B cell (primary cell): Measurements from ENCODE around the gene RAB6A. TPM values are rescaled to one million over a fixed set of nuclear protein-coding genes. Genes with fewer than 3 reads are reported as not detected.

Experiments used
- ATAC-seq: fragments of 200-7000 bp; cut with Tn5 transposase; one replicate; pipeline ENCODE4 v1.10.0; 2021; ENCODE audit warnings: low read depth, mild to moderate bottlenecking, moderate number of reproducible peaks, moderate library complexity
- CTCF ChIA-PET: fragments of 350-600 bp; sonication (Branson Sonifier 250); formaldehyde crosslinking; loops from one replicate; lab custom pipeline; 2021; ENCODE audit warnings: antibody characterized with exemption, inconsistent platforms; lab: Charles Lee
- POLR2A ChIA-PET: fragments of 350-600 bp; sonication (Branson Sonifier 250); formaldehyde crosslinking; loops from one replicate; lab custom pipeline; 2021; ENCODE audit warnings: antibody characterized with exemption; lab: Charles Lee
- DNase-seq: peaks from one replicate; pipeline ENCODE4 v3.0.0; 2013
- H2AFZ ChIP-seq: 2 replicates; pipeline ENCODE4 v1.6.1; 2012; ENCODE audit warnings: mild to moderate bottlenecking, low read depth, low read length; ENCODE audit not compliant: insufficient read depth, poor library complexity, severe bottlenecking
- H3K27ac ChIP-seq, 2 donors: 1 replicate in 1 of 2; 2 replicates in 1 of 2; pipeline ENCODE4 v1.5.1; 2012 to 2013; ENCODE audit warnings: low read length in 2 of 2, mild to moderate bottlenecking in 2 of 2, moderate library complexity in 1 of 2
- H3K27me3 ChIP-seq, 4 experiments: fragments of 200-600 bp in 1 of 4; sonication (generic) in 1 of 4; replicated peaks in 1 of 4; 1 replicate in 2 of 4; 2 replicates in 2 of 4; pipeline versions ENCODE4 v1.6.1 to v1.7.0; 2013 to 2016; ENCODE audit warnings: low read length in 3 of 4, mild to moderate bottlenecking in 2 of 4, mixed read lengths in 1 of 4, moderate library complexity in 1 of 4; ENCODE audit not compliant: insufficient read depth in 4 of 4, control insufficient read depth in 3 of 4; ENCODE audit errors: control extremely low read depth in 1 of 4
- H3K36me3 ChIP-seq, 2 experiments: replicated peaks in 1 of 2; 1 replicate in 1 of 2; 2 replicates in 1 of 2; pipeline versions ENCODE4 v1.6.1 to v1.7.1; 2013; ENCODE audit warnings: low read length in 1 of 2; ENCODE audit not compliant: insufficient read depth in 2 of 2, control insufficient read depth in 1 of 2; ENCODE audit errors: control extremely low read depth in 1 of 2, extremely low read depth in 1 of 2
- H3K4me1 ChIP-seq, 2 donors: fragments of 200-600 bp in 1 of 2; sonication (generic) in 1 of 2; 1 replicate in 1 of 2; 2 replicates in 1 of 2; pipeline versions ENCODE4 v1.5.1 to v1.6.1; 2013 to 2017; ENCODE audit warnings: low read length in 2 of 2; ENCODE audit not compliant: control insufficient read depth in 2 of 2, insufficient read depth in 2 of 2
- H3K4me2 ChIP-seq: replicated peaks from 2 replicates; pipeline ENCODE3; 2012; ENCODE audit warnings: mild to moderate bottlenecking, low read depth, low read length; ENCODE audit not compliant: poor library complexity, severe bottlenecking
- H3K4me3 ChIP-seq, 5 experiments: fragments of 200-600 bp in 1 of 5; sonication (generic) in 1 of 5; 1 replicate in 3 of 5; 2 replicates in 2 of 5; pipeline versions ENCODE4 v1.5.1 to v1.7.0; 2011 to 2016; ENCODE audit warnings: low read length in 4 of 5, mild to moderate bottlenecking in 4 of 5, low read depth in 2 of 5, control low read depth in 1 of 5, moderate library complexity in 1 of 5; ENCODE audit not compliant: insufficient read depth in 1 of 5; ENCODE audit errors: control extremely low read depth in 1 of 5, extremely low read depth in 1 of 5
- H3K79me2 ChIP-seq: fragments of 200-600 bp; sonication (generic); one replicate; pipeline ENCODE4 v1.6.0; 2016; ENCODE audit warnings: low read length; ENCODE audit not compliant: control insufficient read depth, insufficient read depth
- H3K9ac ChIP-seq: fragments of 200-600 bp; sonication (generic); 2 replicates; pipeline ENCODE4 v1.6.1; 2017; ENCODE audit warnings: mild to moderate bottlenecking, low read length, moderate library complexity
- H3K9me3 ChIP-seq, 3 donors: one replicate each; pipeline versions ENCODE4 v1.6.1 to v1.7.1; 2013; ENCODE audit warnings: low read length in 2 of 3; ENCODE audit not compliant: control insufficient read depth in 2 of 3, insufficient read depth in 1 of 3; ENCODE audit errors: control extremely low read depth in 1 of 3
- H4K20me1 ChIP-seq: 2 replicates; pipeline ENCODE4 v1.6.0; 2012; ENCODE audit warnings: mild to moderate bottlenecking, low read length; ENCODE audit not compliant: insufficient read depth, control insufficient read depth, poor library complexity, severe bottlenecking
- H3K27ac Mint-ChIP-seq: one replicate; pipeline ENCODE4 v1.8.0; 2021; ENCODE audit warnings: mixed read lengths
- H3K27me3 Mint-ChIP-seq: one replicate; pipeline ENCODE4 v1.8.0; 2021; ENCODE audit warnings: mixed read lengths
- H3K4me1 Mint-ChIP-seq: one replicate; pipeline ENCODE4 v1.8.0; 2021; ENCODE audit warnings: mixed read lengths
- H3K4me3 Mint-ChIP-seq: one replicate; pipeline ENCODE4 v1.8.0; 2021; ENCODE audit warnings: mixed read lengths
- H3K9me3 Mint-ChIP-seq: one replicate; pipeline ENCODE4 v1.8.0; 2022; ENCODE audit warnings: mixed read lengths; ENCODE audit not compliant: insufficient read depth
- CTCF ChIP-seq: fragments of 200-600 bp; IDR thresholded peaks from one replicate; pipeline ENCODE4 v1.8.0; 2022; ENCODE audit warnings: antibody characterized with exemption, mild to moderate bottlenecking
- EZH2 ChIP-seq: IDR thresholded peaks from 2 replicates; pipeline ENCODE4 v1.6.1; 2012; ENCODE audit warnings: borderline replicate concordance, low read depth, mild to moderate bottlenecking, moderate library complexity, low read length; ENCODE audit not compliant: insufficient read depth, poor library complexity, severe bottlenecking
- WGBS: methylation state at CpG from one replicate; pipeline ENCODE4 v1.1.5; 2013; ENCODE audit warnings: missing lambda C conversion rate; ENCODE audit not compliant: insufficient coverage; 5-methylcytosine and 5-hydroxymethylcytosine counted together
- intact Hi-C: fragments of 100-400 bp; cut with micrococcal nuclease; formaldehyde crosslinking; loops from one replicate; pipeline ENCODE4 v1.10.0; 2022
- polyA plus RNA-seq: library from polyadenylated mRNA; depleted of rRNA; stranded (reverse); fragments of >200 nt; gene quantifications from 2 replicates; pipeline ENCODE4 v1.2.3, GENCODE V29; 2012
- total RNA-seq, 2 donors: library from RNA; stranded (reverse); fragments of 120-200 nt in 1 of 2; gene quantifications; 1 replicate in 1 of 2; 2 replicates in 1 of 2; pipeline versions ENCODE4 v1.2.3 to v1.2.4, GENCODE V29; 2013 to 2022

Gene RAB6A
- total and polyA plus RNA-seq, 2 donors (not counting 1 experiment from before 2014, with no cell fraction given) = 17.2 to 70.5 TPM

- Histone ChIP-seq H3K4me1 (no peaks in the 10 kb centered on the region), H3K4me3 (no peak overlapping the region), H3K9me3 (no peaks in the 10 kb centered on the region), H3K79me2 (no peaks in the 10 kb centered on the region), H3K36me3 (no peaks in the 10 kb centered on the region), H3K27me3 (no peaks in the 10 kb centered on the region), H3K27ac (no peak overlapping the region), H4K20me1 (no peaks in the 10 kb centered on the region), H3K4me2 (no peak overlapping the region), H2AFZ (no peak overlapping the region), H3K9ac (no peak overlapping the region)
- H3K4me3 Mint-ChIP-seq = no peak overlapping the region
- WGBS = 95% methylated on average over 7 of the region's 7 CpGs
- no peak for DNase-seq
- intact Hi-C loops = no loop called here
- H3K9me3 Mint-ChIP-seq = no peaks in the 10 kb centered on the region
- POLR2A ChIA-PET = no interaction called here
- no peaks in the 10 kb centered on the region for H3K4me1 Mint-ChIP-seq
- no peak for ATAC-seq
- no peaks in the 10 kb centered on the region for H3K27me3 Mint-ChIP-seq
- CTCF ChIA-PET = interaction anchor here (1.2 to 13.3 kb wide), 3 partner anchors 11 to 302 kb away, joined by 3 to 252 read pairs (median 3); no protein-coding TSS in a partner anchor
- TF ChIP-seq EZH2 = no peak
- TF ChIP-seq CTCF = no peak
- H3K27ac Mint-ChIP-seq = no peak overlapping the region
Observed at GRCh38 chr11:73654482-73655021, 106.3 kb downstream of the RAB6A start.

GRCh38 chr11:73653996-73654395 is 106.9 kb downstream of the RAB6A start:
- no peaks in the 10 kb centered on the region for H4K20me1 ChIP-seq
- POLR2A ChIA-PET = no interaction called here
- H3K36me3 ChIP-seq = no peaks in the 10 kb centered on the region

More at GRCh38 chr11:73653996-73654395, 106.9 kb downstream of the RAB6A start:
- H3K79me2 ChIP-seq = no peaks in the 10 kb centered on the region
- H3K27ac Mint-ChIP-seq = no peak overlapping the region
- 86% methylated on average over 1 of the region's 5 CpGs for WGBS
- DNase-seq (no peak), ATAC-seq (no peak)
- no peak overlapping the region for H3K9ac ChIP-seq
- no peaks in the 10 kb centered on the region for H3K27me3 Mint-ChIP-seq
- no peak overlapping the region for H3K27ac ChIP-seq
- CTCF ChIA-PET = interaction anchor here (1.2 to 13.3 kb wide), 3 partner anchors 12 to 301 kb away, joined by 3 to 252 read pairs (median 3); no protein-coding TSS in a partner anchor
- H3K4me1 ChIP-seq = no peaks in the 10 kb centered on the region
- H3K27me3 ChIP-seq = no peaks in the 10 kb centered on the region
- no peak overlapping the region for H3K4me3 Mint-ChIP-seq
- H3K9me3 ChIP-seq = no peaks in the 10 kb centered on the region
- H3K4me2 ChIP-seq = no peak overlapping the region
- peaks cover 3% of the 10 kb centered on the region for H3K4me1 Mint-ChIP-seq
- no peak overlapping the region for H3K4me3 ChIP-seq
- intact Hi-C loops = no loop called here
- no peaks in the 10 kb centered on the region for H3K9me3 Mint-ChIP-seq
- no peak overlapping the region for H2AFZ ChIP-seq
- TF ChIP-seq EZH2 = no peak
- no peak for TF ChIP-seq CTCF
